Neutrophil (primary cell): Measurements from ENCODE around the gene FKBP1B.
"Not testable (repeated sequence)": the region's sequence is repeated elsewhere in the genome, so short reads cannot be mapped to it uniquely, and the experiment has no call there.

Experiments used
- H3K27ac ChIP-seq: fragments of 200-600 bp; sonication (generic); 2 replicates; pipeline ENCODE4 v1.5.1; 2016; ENCODE audit warnings: mild to moderate bottlenecking, moderate library complexity
- H3K27me3 ChIP-seq: fragments of 200-600 bp; sonication (generic); 2 replicates; pipeline ENCODE4 v1.6.0; 2016; ENCODE audit warnings: mild to moderate bottlenecking
- H3K36me3 ChIP-seq: fragments of 200-600 bp; sonication (generic); 2 replicates; pipeline ENCODE4 v1.5.1; 2017
- H3K4me1 ChIP-seq, 2 experiments: fragments of 200-600 bp in 1 of 2; sonication (generic) in 1 of 2; 1 replicate in 1 of 2; 2 replicates in 1 of 2; pipeline versions ENCODE4 v1.5.1 to v1.6.1; 2013 to 2016; ENCODE audit warnings: low read depth in 1 of 2, low read length in 1 of 2, mild to moderate bottlenecking in 1 of 2, moderate library complexity in 1 of 2; ENCODE audit not compliant: control insufficient read depth in 1 of 2, insufficient read depth in 1 of 2
- H3K4me3 ChIP-seq, 2 experiments: fragments of 200-600 bp in 1 of 2; sonication (generic) in 1 of 2; 1 replicate in 1 of 2; 2 replicates in 1 of 2; pipeline ENCODE4 v1.5.1; 2013 to 2016; ENCODE audit warnings: low read depth in 1 of 2, low read length in 1 of 2, mild to moderate bottlenecking in 1 of 2, moderate library complexity in 1 of 2
- H3K9me3 ChIP-seq: fragments of 200-600 bp; sonication (generic); 2 replicates; pipeline ENCODE4 v1.5.1; 2016
- CTCF ChIP-seq: fragments of 200-600 bp; sonication (generic); IDR thresholded peaks from 2 replicates; pipeline ENCODE4 v1.5.1; 2016; ENCODE audit warnings: antibody characterized with exemption

Gene FKBP1B

GRCh38 chr2:24010477-24011249, 38.9 kb upstream of the FKBP1B start:
- H3K9me3 ChIP-seq = no peaks in the 10 kb centered on the region
- no peak overlapping the region for H3K4me3 ChIP-seq
- H3K27ac ChIP-seq = no peak overlapping the region
- peaks cover 66% of the 10 kb centered on the region for H3K27me3 ChIP-seq
- H3K36me3 ChIP-seq = no peaks in the 10 kb centered on the region
- peaks cover 5 to 11% of the 10 kb centered on the region in 2 experiments for H3K4me1 ChIP-seq
- no peak for TF ChIP-seq CTCF

- Histone ChIP-seq H3K9me3 (no peaks in the 10 kb centered on the region), H3K27ac (no peak overlapping the region), H3K27me3 (peaks cover 66% of the 10 kb centered on the region), H3K4me1 (peaks cover 5 to 11% of the 10 kb centered on the region in 2 experiments), H3K4me3 (no peak overlapping the region), H3K36me3 (no peaks in the 10 kb centered on the region)
- TF ChIP-seq CTCF = no peak
These were observed 38.1 kb upstream of the FKBP1B start for GRCh38 chr2:24011250-24012104.

- no peak overlapping the region for H3K4me3 ChIP-seq
- TF ChIP-seq CTCF = no peak
- H3K36me3 ChIP-seq = no peaks in the 10 kb centered on the region
- no peaks in the 10 kb centered on the region for H3K9me3 ChIP-seq
- H3K27ac ChIP-seq = no peak overlapping the region
- H3K27me3 ChIP-seq = peaks cover 59% of the 10 kb centered on the region
- peaks cover 5 to 11% of the 10 kb centered on the region in 2 experiments for H3K4me1 ChIP-seq
These were observed 36.9 kb upstream of the FKBP1B start for GRCh38 chr2:24012521-24013188.

GRCh38 chr2:24014902-24015301, 34.6 kb upstream of the FKBP1B start:
- H3K36me3 ChIP-seq, H3K4me3 ChIP-seq, H3K27ac ChIP-seq, H3K4me1 ChIP-seq, H3K9me3 ChIP-seq: not testable (repeated sequence)
- H3K27me3 ChIP-seq = peaks cover 36% of the 10 kb centered on the region

- Histone ChIP-seq H3K4me3 (no peak overlapping the region), H3K9me3 (no peaks in the 10 kb centered on the region), H3K27ac (no peak overlapping the region), H3K4me1 (no peaks in the 10 kb centered on the region), H3K36me3 (no peaks in the 10 kb centered on the region), H3K27me3 (peaks cover 28% of the 10 kb centered on the region)
- no peak for TF ChIP-seq CTCF
These were observed 33.8 kb upstream of the FKBP1B start for GRCh38 chr2:24015562-24016375.
